ENCODE measurements around the gene MAGI2. TPM values are rescaled to one million over a fixed set of nuclear protein-coding genes. Genes with fewer than 3 reads are reported as not detected.

The MAGI2 gene
- total and polyA plus RNA-seq, 2 donors (not counting 3 experiments of a cell fraction or from before 2014, with no cell fraction given) = 0.28 to 6.0 TPM

- no peaks in the 10 kb centered on the region for H3K9me3 ChIP-seq (replicated peaks; ENCODE audit: control insufficient read depth, insufficient read depth, low read length)
- H3K79me2 ChIP-seq (ENCODE audit: control insufficient read depth, insufficient read depth, low read length) = no peaks in the 10 kb centered on the region
- H3K9ac ChIP-seq (replicated peaks; ENCODE audit: extremely low read depth, insufficient read depth, low read length) = no peak overlapping the region
- no peaks in the 10 kb centered on the region for H3K36me3 ChIP-seq (ENCODE audit: control insufficient read depth in 2 of 2, extremely low read depth in 1 of 2, insufficient read depth in 2 of 2, low read length in 2 of 2)
- dilution Hi-C loops (cut with MboI; ENCODE audit: extremely low pct_ligation_motif_present, low sequenced_read_pairs) = no loop called here
- TF ChIP-seq, protein P1, sequence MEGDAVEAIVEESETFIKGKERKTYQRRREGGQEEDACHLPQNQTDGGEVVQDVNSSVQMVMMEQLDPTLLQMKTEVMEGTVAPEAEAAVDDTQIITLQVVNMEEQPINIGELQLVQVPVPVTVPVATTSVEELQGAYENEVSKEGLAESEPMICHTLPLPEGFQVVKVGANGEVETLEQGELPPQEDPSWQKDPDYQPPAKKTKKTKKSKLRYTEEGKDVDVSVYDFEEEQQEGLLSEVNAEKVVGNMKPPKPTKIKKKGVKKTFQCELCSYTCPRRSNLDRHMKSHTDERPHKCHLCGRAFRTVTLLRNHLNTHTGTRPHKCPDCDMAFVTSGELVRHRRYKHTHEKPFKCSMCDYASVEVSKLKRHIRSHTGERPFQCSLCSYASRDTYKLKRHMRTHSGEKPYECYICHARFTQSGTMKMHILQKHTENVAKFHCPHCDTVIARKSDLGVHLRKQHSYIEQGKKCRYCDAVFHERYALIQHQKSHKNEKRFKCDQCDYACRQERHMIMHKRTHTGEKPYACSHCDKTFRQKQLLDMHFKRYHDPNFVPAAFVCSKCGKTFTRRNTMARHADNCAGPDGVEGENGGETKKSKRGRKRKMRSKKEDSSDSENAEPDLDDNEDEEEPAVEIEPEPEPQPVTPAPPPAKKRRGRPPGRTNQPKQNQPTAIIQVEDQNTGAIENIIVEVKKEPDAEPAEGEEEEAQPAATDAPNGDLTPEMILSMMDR (IDR thresholded peaks at IDR 0.05; ENCODE audit: extremely low read depth in 1 of 2, insufficient read depth in 1 of 2, low read depth in 1 of 2, low read length in 2 of 2) = no peak
- TF ChIP-seq MYC (IDR thresholded peaks at IDR 0.05; ENCODE audit: low read depth, low read length) (no peak), GATA2 (IDR thresholded peaks at IDR 0.05; ENCODE audit: insufficient read depth, insufficient read length, low read depth, low read length) (no peak), EZH2 (IDR thresholded peaks at IDR 0.05; ENCODE audit: borderline replicate concordance, low read depth, low read length, severe bottlenecking) (no peak), JUN (IDR thresholded peaks at IDR 0.05; ENCODE audit: borderline replicate concordance, insufficient read depth, insufficient read length, low read depth) (no peak), POLR2AphosphoS5 (IDR thresholded peaks at IDR 0.05; ENCODE audit: insufficient read depth, low read depth, low read length) (no peak), FOS (IDR thresholded peaks at IDR 0.05; ENCODE audit: borderline replicate concordance, insufficient read depth, low read length) (no peak)
- TF ChIP-seq, protein P2, sequence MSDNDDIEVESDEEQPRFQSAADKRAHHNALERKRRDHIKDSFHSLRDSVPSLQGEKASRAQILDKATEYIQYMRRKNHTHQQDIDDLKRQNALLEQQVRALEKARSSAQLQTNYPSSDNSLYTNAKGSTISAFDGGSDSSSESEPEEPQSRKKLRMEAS (IDR thresholded peaks at IDR 0.05; ENCODE audit: insufficient read depth, insufficient read length) = no peak
- intact Hi-C loops (cut with micrococcal nuclease) = no loop called here
- CTCF ChIA-PET = no interaction called here
- H3K4me3 ChIP-seq (replicated peaks in 1 of 3; ENCODE audit: insufficient read depth in 1 of 3, low read depth in 1 of 3, low read length in 3 of 3) = no peak overlapping the region
- H3K27me3 ChIP-seq (ENCODE audit: control insufficient read depth in 2 of 2, insufficient read depth in 2 of 2, low read length in 2 of 2) = no peaks in the 10 kb centered on the region
- H3K9me1 ChIP-seq (replicated peaks; ENCODE audit: control insufficient read depth, extremely low read depth, insufficient read depth, low read length) = no peaks in the 10 kb centered on the region
- no peak for FAIRE-seq
- H4K20me1 ChIP-seq (replicated peaks; ENCODE audit: control insufficient read depth, extremely low read depth, insufficient read depth, low read length) = no peaks in the 10 kb centered on the region
- H2AFZ ChIP-seq (ENCODE audit: low read depth, low read length) = no peak overlapping the region
- H3K27ac ChIP-seq (ENCODE audit: insufficient read depth, low read depth, low read length) = no peak overlapping the region
- no peak overlapping the region for H3K4me2 ChIP-seq (ENCODE audit: insufficient read depth, low read length)
- BruUV-seq (replicated peaks) = no TSS peak
- no peak for DNase-seq (ENCODE audit: low read depth, low spot score)
- POLR2A ChIA-PET = no interaction called here
- peaks cover 7% of the 10 kb centered on the region for H3K4me1 ChIP-seq (ENCODE audit: control insufficient read depth, extremely low read depth, insufficient read depth, low read length)
Measured at GRCh38 chr7:78203042-78203720, 1250.3 kb downstream of the MAGI2 start.
